ENCODE results near the gene SLC30A2. TPM values are rescaled to one million over a fixed set of nuclear protein-coding genes. Genes with fewer than 3 reads are reported as not detected.

SLC30A2 gene
- total and polyA plus RNA-seq, 11 donors, result 2.9 to 18.0 (median 4.9) TPM

- Histone ChIP-seq H3K4me3 (no peak overlapping the region), H3K36me3 (peaks cover 0 to 9% (median 5%) of the 10 kb centered on the region in 9 donors), H3K27ac (no peak overlapping the region), H3K27me3 (no peaks in the 10 kb centered on the region), H3K9me3 (no peaks in the 10 kb centered on the region), H3K4me1 (peaks cover 0 to 49% (median 32%) of the 10 kb centered on the region in 12 donors)
- WGBS, 4 donors, result 70 to 75% (median 72%) methylated on average over 8 of the region's 8 CpGs
- ATAC-seq, result no peak
- TF ChIP-seq POLR2A (IDR thresholded peaks at IDR 0.05) (no peak), CTCF (IDR thresholded peaks at IDR 0.05) (no peak)
- no peak for DNase-seq
- intact Hi-C loops (cut with DNase I), result loop anchor here in 4 of 10 donors (10.0 kb wide), 3 partner anchors 159 to 749 kb away; partner anchors contain the start of gene RSRP1 (in 1 of the 4)
Observed at GRCh38 chr1:25993197-25993951, 52.5 kb downstream of the SLC30A2 start.

GRCh38 chr1:25992689-25993171 is 53.2 kb downstream of the SLC30A2 start:
- no peak overlapping the region for H3K4me3 ChIP-seq
- H3K4me1 ChIP-seq, result peaks cover 0 to 54% (median 33%) of the 10 kb centered on the region in 12 donors
- H3K36me3 ChIP-seq, result peaks cover 0 to 16% (median 5%) of the 10 kb centered on the region in 9 donors
- H3K9me3 ChIP-seq, result no peaks in the 10 kb centered on the region
- intact Hi-C loops (cut with DNase I), result loop anchor here in 4 of 10 donors (10.0 kb wide), 3 partner anchors 158 to 748 kb away; partner anchors contain the start of gene RSRP1 (in 1 of the 4)
- ATAC-seq, result no peak
- 91 to 97% (median 93%) methylated on average over 9 of the region's 9 CpGs for WGBS, 4 donors
- TF ChIP-seq POLR2A (IDR thresholded peaks at IDR 0.05) (no peak), CTCF (IDR thresholded peaks at IDR 0.05) (no peak)
- H3K27me3 ChIP-seq, result no peaks in the 10 kb centered on the region
- H3K27ac ChIP-seq, result no peak overlapping the region
- no peak for DNase-seq

- DNase-seq (no peak), ATAC-seq (no peak)
- Histone ChIP-seq H3K4me3 (no peak overlapping the region), H3K36me3 (peaks cover 0 to 22% (median 8%) of the 10 kb centered on the region in 9 donors), H3K27ac (no peak overlapping the region), H3K9me3 (no peaks in the 10 kb centered on the region), H3K4me1 (peaks cover 0 to 56% (median 31%) of the 10 kb centered on the region in 12 donors), H3K27me3 (no peaks in the 10 kb centered on the region)
- no peak for TF ChIP-seq POLR2A (IDR thresholded peaks at IDR 0.05)
- TF ChIP-seq CTCF (IDR thresholded peaks at IDR 0.05), result no peak
- WGBS, 4 donors, result 70 to 78% (median 76%) methylated on average over 5 of the region's 5 CpGs
- intact Hi-C loops (cut with DNase I), result loop anchor here in 4 of 10 donors (10.0 kb wide), 3 partner anchors 157 to 747 kb away; partner anchors contain the start of gene RSRP1 (in 1 of the 4)
Observed at GRCh38 chr1:25991937-25992688, 53.8 kb downstream of the SLC30A2 start.

All from heart left ventricle (tissue), 16 donors.